GM12878 (cell line): ENCODE results near the gene RNPC3.

Experiments
- CTCF ChIP-seq, 3 experiments: IDR thresholded peaks in 2 of 3; conservative IDR thresholded peaks in 1 of 3; 2 replicates each; pipeline ENCODE4 v1.5.1; 2011; ENCODE audit warnings: low read depth in 3 of 3, low read length in 3 of 3, mild to moderate bottlenecking in 3 of 3, control low read depth in 2 of 3, moderate library complexity in 2 of 3, inconsistent platforms in 1 of 3, mixed read lengths in 1 of 3; ENCODE audit not compliant: control insufficient read depth in 2 of 3, insufficient read depth in 1 of 3; ENCODE audit errors: extremely low read depth in 1 of 3
- E4F1 ChIP-seq: fragments of 450-650 bp; IDR thresholded peaks from 2 replicates; pipeline ENCODE4 v1.6.1; 2018; ENCODE audit warnings: borderline replicate concordance, mild to moderate bottlenecking; ENCODE audit not compliant: partially characterized antibody
- EZH2 ChIP-seq: IDR thresholded peaks from 2 replicates; pipeline ENCODE4 v1.6.1; 2012; ENCODE audit warnings: low read depth, mild to moderate bottlenecking, control low read depth, inconsistent platforms, low read length, borderline replicate concordance; ENCODE audit not compliant: control insufficient read depth
- FOS ChIP-seq: IDR thresholded peaks from 3 replicates; pipeline ENCODE4 v1.6.1; 2011; ENCODE audit warnings: borderline replicate concordance; ENCODE audit not compliant: insufficient read length; ENCODE audit errors: extremely low read depth
- GATAD2B ChIP-seq: fragments of 450-650 bp; conservative IDR thresholded peaks from 2 replicates; pipeline ENCODE4 v1.6.1; 2017; ENCODE audit warnings: low read depth, mild to moderate bottlenecking, moderate library complexity
- KAT2A ChIP-seq: conservative IDR thresholded peaks from 2 replicates; pipeline ENCODE4 v1.6.1; 2011; ENCODE audit warnings: low read depth, low read length; ENCODE audit not compliant: control insufficient read depth
- POLR2AphosphoS5 ChIP-seq: IDR thresholded peaks from 2 replicates; pipeline ENCODE4 v1.6.1; 2011; ENCODE audit warnings: mild to moderate bottlenecking, low read length, inconsistent platforms
- RAD51 ChIP-seq: fragments of 450-650 bp; IDR thresholded peaks from 2 replicates; pipeline ENCODE4 v1.6.1; 2016; ENCODE audit warnings: moderate library complexity, mild to moderate bottlenecking, inconsistent platforms
- SMC3 ChIP-seq: IDR thresholded peaks from 2 replicates; pipeline ENCODE4 v1.6.1; 2011; ENCODE audit warnings: low read length, improper control_type of control experiment, borderline replicate concordance
- SREBF1 ChIP-seq: IDR thresholded peaks from 2 replicates; pipeline ENCODE4 v1.6.1; 2012; ENCODE audit warnings: mild to moderate bottlenecking, low read length

- no peak for TF ChIP-seq CTCF (IDR thresholded peaks at IDR 0.05 in 2 of 3, conservative IDR thresholded peaks at IDR 0.05 in 1 of 3; ENCODE audit: control insufficient read depth in 2 of 3, extremely low read depth in 1 of 3, insufficient read depth in 1 of 3, low read depth in 3 of 3, low read length in 3 of 3)
- TF ChIP-seq POLR2AphosphoS5 = no peak
- TF ChIP-seq EZH2 = no peak
- no peak for TF ChIP-seq KAT2A
- TF ChIP-seq E4F1 = no peak
- TF ChIP-seq SMC3 = no peak
- TF ChIP-seq RAD51 = no peak
- no peak for TF ChIP-seq GATAD2B
- no peak for TF ChIP-seq FOS
- no peak for TF ChIP-seq SREBF1
Measured at GRCh38 chr1:103516283-103516682, 9.2 kb upstream of the RNPC3 start.
